ENCODE measurements around the gene SULT1C3. TPM values are rescaled to one million over a fixed set of nuclear protein-coding genes. Genes with fewer than 3 reads are reported as not detected.

The SULT1C3 gene
- polyA plus RNA-seq, 1 donor: 0.46 TPM

- no peaks in the 10 kb centered on the region for H3K36me3 ChIP-seq (ENCODE audit: control insufficient read depth, insufficient read depth, low read length)
- H3K27ac ChIP-seq (ENCODE audit: low read length): no peak overlapping the region
- peaks cover 15% of the 10 kb centered on the region for H3K4me1 ChIP-seq (ENCODE audit: control insufficient read depth, insufficient read depth, low read length)
- DNase-seq: no peak
- H3K9me3 ChIP-seq (ENCODE audit: control insufficient read depth, low read depth, low read length): no peaks in the 10 kb centered on the region
- no CpG with 5 or more reads among the region's 1 CpG for WGBS (ENCODE audit: insufficient coverage, low lambda C conversion rate)
- no peaks in the 10 kb centered on the region for H3K27me3 ChIP-seq (ENCODE audit: control insufficient read depth, insufficient read depth, low read length)
- no peak overlapping the region for H3K4me3 ChIP-seq (ENCODE audit: low read length)
Observed at GRCh38 chr2:108243566-108243965, 3.8 kb downstream of the SULT1C3 start.

GRCh38 chr2:108244667-108245414, 5.1 kb downstream of the SULT1C3 start:
- peaks cover 9% of the 10 kb centered on the region for H3K4me1 ChIP-seq (ENCODE audit: control insufficient read depth, insufficient read depth, low read length)
- DNase-seq: peak in 1 of 2 donors; percentile 34
- 100% methylated on average over 1 of the region's 2 CpGs for WGBS (ENCODE audit: insufficient coverage, low lambda C conversion rate)
- no peaks in the 10 kb centered on the region for H3K27me3 ChIP-seq (ENCODE audit: control insufficient read depth, insufficient read depth, low read length)
- peak overlapping the region; percentile 11 for H3K27ac ChIP-seq (ENCODE audit: low read length)
- no peaks in the 10 kb centered on the region for H3K36me3 ChIP-seq (ENCODE audit: control insufficient read depth, insufficient read depth, low read length)
- H3K4me3 ChIP-seq (ENCODE audit: low read length): no peak overlapping the region
- no peaks in the 10 kb centered on the region for H3K9me3 ChIP-seq (ENCODE audit: control insufficient read depth, low read depth, low read length)

GRCh38 chr2:108253106-108253505, 13.3 kb downstream of the SULT1C3 start:
- Histone ChIP-seq H3K9me3 (ENCODE audit: control insufficient read depth, low read depth, low read length) (no peaks in the 10 kb centered on the region), H3K4me3 (ENCODE audit: low read length) (no peak overlapping the region), H3K27ac (ENCODE audit: low read length) (no peak overlapping the region), H3K4me1 (ENCODE audit: control insufficient read depth, insufficient read depth, low read length) (peaks cover 5% of the 10 kb centered on the region), H3K36me3 (ENCODE audit: control insufficient read depth, insufficient read depth, low read length) (no peaks in the 10 kb centered on the region), H3K27me3 (ENCODE audit: control insufficient read depth, insufficient read depth, low read length) (no peaks in the 10 kb centered on the region)
- no peak for DNase-seq
- WGBS (ENCODE audit: insufficient coverage, low lambda C conversion rate): no CpG with 5 or more reads among the region's 1 CpG

- DNase-seq: peak in 1 of 2 donors; percentile 69
Observed at GRCh38 chr2:108257757-108258331, 18.1 kb downstream of the SULT1C3 start.

GRCh38 chr2:108260773-108261172, 21.0 kb downstream of the SULT1C3 start:
- Histone ChIP-seq H3K27ac (ENCODE audit: low read length) (no peak overlapping the region), H3K4me1 (ENCODE audit: control insufficient read depth, insufficient read depth, low read length) (peaks cover 34% of the 10 kb centered on the region), H3K4me3 (ENCODE audit: low read length) (no peak overlapping the region), H3K36me3 (ENCODE audit: control insufficient read depth, insufficient read depth, low read length) (no peaks in the 10 kb centered on the region), H3K27me3 (ENCODE audit: control insufficient read depth, insufficient read depth, low read length) (no peaks in the 10 kb centered on the region), H3K9me3 (ENCODE audit: control insufficient read depth, low read depth, low read length) (no peaks in the 10 kb centered on the region)
- DNase-seq: no peak
- WGBS (ENCODE audit: insufficient coverage, low lambda C conversion rate): no CpG with 5 or more reads among the region's 1 CpG

More at GRCh38 chr2:108257757-108258331, 18.1 kb downstream of the SULT1C3 start:
- Histone ChIP-seq H3K27me3 (ENCODE audit: control insufficient read depth, insufficient read depth, low read length) (no peaks in the 10 kb centered on the region), H3K27ac (ENCODE audit: low read length) (peak overlapping the region; percentile 74), H3K36me3 (ENCODE audit: control insufficient read depth, insufficient read depth, low read length) (no peaks in the 10 kb centered on the region), H3K4me3 (ENCODE audit: low read length) (no peak overlapping the region), H3K9me3 (ENCODE audit: control insufficient read depth, low read depth, low read length) (no peaks in the 10 kb centered on the region), H3K4me1 (ENCODE audit: control insufficient read depth, insufficient read depth, low read length) (peaks cover 19% of the 10 kb centered on the region)
- no CpG with 5 or more reads among the region's 3 CpGs for WGBS (ENCODE audit: insufficient coverage, low lambda C conversion rate)

GRCh38 chr2:108262036-108262435, 22.3 kb downstream of the SULT1C3 start:
- Histone ChIP-seq H3K36me3 (ENCODE audit: control insufficient read depth, insufficient read depth, low read length) (no peaks in the 10 kb centered on the region), H3K4me1 (ENCODE audit: control insufficient read depth, insufficient read depth, low read length) (peaks cover 43% of the 10 kb centered on the region), H3K27ac (ENCODE audit: low read length) (peak overlapping the region; percentile 58), H3K9me3 (ENCODE audit: control insufficient read depth, low read depth, low read length) (no peaks in the 10 kb centered on the region), H3K4me3 (ENCODE audit: low read length) (no peak overlapping the region), H3K27me3 (ENCODE audit: control insufficient read depth, insufficient read depth, low read length) (no peaks in the 10 kb centered on the region)
- WGBS (ENCODE audit: insufficient coverage, low lambda C conversion rate): no CpG with 5 or more reads among the region's 1 CpG
- peak in 1 of 2 donors; percentile 79 for DNase-seq

- Histone ChIP-seq H3K36me3 (ENCODE audit: control insufficient read depth, insufficient read depth, low read length) (no peaks in the 10 kb centered on the region), H3K27ac (ENCODE audit: low read length) (peak overlapping the region; percentile 31), H3K27me3 (ENCODE audit: control insufficient read depth, insufficient read depth, low read length) (no peaks in the 10 kb centered on the region), H3K4me3 (ENCODE audit: low read length) (no peak overlapping the region), H3K9me3 (ENCODE audit: control insufficient read depth, low read depth, low read length) (no peaks in the 10 kb centered on the region), H3K4me1 (ENCODE audit: control insufficient read depth, insufficient read depth, low read length) (peaks cover 49% of the 10 kb centered on the region)
- DNase-seq: no peak
Observed at GRCh38 chr2:108263401-108263800, 23.6 kb downstream of the SULT1C3 start.

- peak; percentile 40 to 79 for DNase-seq
- Histone ChIP-seq H3K9me3 (ENCODE audit: control insufficient read depth, low read depth, low read length) (no peaks in the 10 kb centered on the region), H3K36me3 (ENCODE audit: control insufficient read depth, insufficient read depth, low read length) (no peaks in the 10 kb centered on the region), H3K4me1 (ENCODE audit: control insufficient read depth, insufficient read depth, low read length) (peaks cover 75% of the 10 kb centered on the region), H3K27ac (ENCODE audit: low read length) (peak overlapping the region; percentile 54), H3K4me3 (ENCODE audit: low read length) (no peak overlapping the region), H3K27me3 (ENCODE audit: control insufficient read depth, insufficient read depth, low read length) (no peaks in the 10 kb centered on the region)
- WGBS (ENCODE audit: insufficient coverage, low lambda C conversion rate): 7% methylated on average over 2 of the region's 3 CpGs
Observed at GRCh38 chr2:108266218-108266617, 26.4 kb downstream of the SULT1C3 start.

- WGBS (ENCODE audit: insufficient coverage, low lambda C conversion rate): no CpG with 5 or more reads among the region's 5 CpGs
- peak; percentile 55 to 67 for DNase-seq
Observed at GRCh38 chr2:108267101-108267500, 27.3 kb downstream of the SULT1C3 start.

GRCh38 chr2:108268001-108268400, 28.2 kb downstream of the SULT1C3 start:
- H3K27me3 ChIP-seq (ENCODE audit: control insufficient read depth, insufficient read depth, low read length): no peaks in the 10 kb centered on the region
- no peak for DNase-seq
- H3K4me1 ChIP-seq (ENCODE audit: control insufficient read depth, insufficient read depth, low read length): peaks cover 71% of the 10 kb centered on the region
- WGBS (ENCODE audit: insufficient coverage, low lambda C conversion rate): 49% methylated on average over 3 of the region's 4 CpGs
- H3K36me3 ChIP-seq (ENCODE audit: control insufficient read depth, insufficient read depth, low read length): no peaks in the 10 kb centered on the region
- no peak overlapping the region for H3K4me3 ChIP-seq (ENCODE audit: low read length)
- H3K9me3 ChIP-seq (ENCODE audit: control insufficient read depth, low read depth, low read length): no peaks in the 10 kb centered on the region
- H3K27ac ChIP-seq (ENCODE audit: low read length): no peak overlapping the region

More at GRCh38 chr2:108267101-108267500, 27.3 kb downstream of the SULT1C3 start:
- Histone ChIP-seq H3K9me3 (ENCODE audit: control insufficient read depth, low read depth, low read length) (no peaks in the 10 kb centered on the region), H3K4me3 (ENCODE audit: low read length) (no peak overlapping the region), H3K27me3 (ENCODE audit: control insufficient read depth, insufficient read depth, low read length) (no peaks in the 10 kb centered on the region), H3K27ac (ENCODE audit: low read length) (peak overlapping the region; percentile 54), H3K4me1 (ENCODE audit: control insufficient read depth, insufficient read depth, low read length) (peaks cover 79% of the 10 kb centered on the region), H3K36me3 (ENCODE audit: control insufficient read depth, insufficient read depth, low read length) (no peaks in the 10 kb centered on the region)

Data from large intestine (tissue), 3 donors.